Measurements from ENCODE around the gene ST3GAL3.

DNA sequence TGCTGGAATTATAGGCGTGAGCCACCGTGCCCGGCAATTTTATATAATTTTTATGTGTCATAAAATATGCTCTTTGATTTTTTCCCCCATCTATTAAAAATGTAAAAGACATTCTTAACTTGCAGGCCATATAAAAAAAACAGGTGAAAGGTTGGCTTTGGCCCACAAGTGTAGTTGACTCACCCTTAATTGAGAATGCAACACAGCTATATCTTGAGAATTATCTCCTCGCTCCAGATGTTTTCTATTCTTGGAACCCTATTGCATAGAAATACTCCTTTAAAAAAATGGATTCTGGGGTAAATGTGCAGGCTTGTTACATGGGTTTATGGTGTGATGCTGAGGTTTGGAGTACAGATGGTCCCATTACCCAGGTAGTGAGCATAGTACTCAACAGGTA is 112.0 kb downstream of the ST3GAL3 start:
- TF ChIP-seq SUZ12 (IDR thresholded peaks at IDR 0.05; ENCODE audit: extremely low read depth, insufficient read depth, insufficient read length) (no peak), YY1 (IDR thresholded peaks at IDR 0.05; ENCODE audit: insufficient read depth, insufficient read length) (no peak)

Measured in NT2/D1 (cell line).